ENCODE results near the gene MRTFA. TPM values are rescaled to one million over a fixed set of nuclear protein-coding genes. Genes with fewer than 3 reads are reported as not detected.

MRTFA gene
- total RNA-seq, 3 donors from 2014 or later, result 32.4 to 45.3 (median 35.0) TPM

- no peak for TF ChIP-seq CTCF (IDR thresholded peaks at IDR 0.05)
- no peaks in the 10 kb centered on the region for H3K9me3 ChIP-seq
- H3K36me3 ChIP-seq (ENCODE audit: low read depth), result no peaks in the 10 kb centered on the region
- DNase-seq, result no peak
- H3K4me1 ChIP-seq (ENCODE audit: low read depth), result no peaks in the 10 kb centered on the region
- ATAC-seq, result no peak
- H3K4me3 ChIP-seq, result no peak overlapping the region
- intact Hi-C loops (cut with DNase I, micrococcal nuclease), result no loop called here
Measured at GRCh38 chr22:40485813-40486667, 150.5 kb downstream of the MRTFA start.

- no peaks in the 10 kb centered on the region for H3K36me3 ChIP-seq (ENCODE audit: low read depth)
- no peaks in the 10 kb centered on the region for H3K4me1 ChIP-seq (ENCODE audit: low read depth)
- intact Hi-C loops (cut with DNase I, micrococcal nuclease), result no loop called here
- DNase-seq (no peak), ATAC-seq (no peak)
- no peaks in the 10 kb centered on the region for H3K9me3 ChIP-seq
- no peak for TF ChIP-seq CTCF (IDR thresholded peaks at IDR 0.05)
- no peak overlapping the region for H3K4me3 ChIP-seq
Measured at GRCh38 chr22:40484906-40485669, 151.4 kb downstream of the MRTFA start.

GRCh38 chr22:40482886-40483285 lies 153.6 kb downstream of the MRTFA start:
- no peaks in the 10 kb centered on the region for H3K36me3 ChIP-seq (ENCODE audit: low read depth)
- ATAC-seq (no peak), DNase-seq (no peak)
- no peaks in the 10 kb centered on the region for H3K9me3 ChIP-seq
- TF ChIP-seq CTCF (IDR thresholded peaks at IDR 0.05), result no peak
- intact Hi-C loops (cut with DNase I, micrococcal nuclease), result no loop called here
- no peak overlapping the region for H3K4me3 ChIP-seq
- H3K4me1 ChIP-seq (ENCODE audit: low read depth), result no peaks in the 10 kb centered on the region

GRCh38 chr22:40482391-40482790 lies 154.1 kb downstream of the MRTFA start:
- no peak for DNase-seq
- no peak for TF ChIP-seq CTCF (IDR thresholded peaks at IDR 0.05)
- H3K4me3 ChIP-seq, result no peak overlapping the region
- intact Hi-C loops (cut with DNase I, micrococcal nuclease), result no loop called here
- no peaks in the 10 kb centered on the region for H3K4me1 ChIP-seq (ENCODE audit: low read depth)
- H3K9me3 ChIP-seq, result no peaks in the 10 kb centered on the region
- no peaks in the 10 kb centered on the region for H3K36me3 ChIP-seq (ENCODE audit: low read depth)
- peak; percentile 65 for ATAC-seq

- intact Hi-C loops (cut with DNase I, micrococcal nuclease), result no loop called here
- Histone ChIP-seq H3K4me1 (ENCODE audit: low read depth) (no peaks in the 10 kb centered on the region), H3K9me3 (no peaks in the 10 kb centered on the region), H3K4me3 (no peak overlapping the region), H3K36me3 (ENCODE audit: low read depth) (no peaks in the 10 kb centered on the region)
- TF ChIP-seq CTCF (IDR thresholded peaks at IDR 0.05), result no peak
- DNase-seq (no peak), ATAC-seq (peak; percentile 64)
Measured at GRCh38 chr22:40480996-40481395, 155.5 kb downstream of the MRTFA start.

Measured in mucosa of descending colon (tissue), 3 donors.